Thyroid gland (tissue), 4 donors: ENCODE measurements around the gene SLC15A1. TPM values are rescaled to one million over a fixed set of nuclear protein-coding genes. Genes with fewer than 3 reads are reported as not detected.

Source experiments
- DNase-seq, 2 donors: peaks; one replicate each; pipeline ENCODE4 v3.0.0-alpha.2; 2019
- H3K27ac ChIP-seq, 3 donors: fragments of 200-600 bp; sonication (generic); 1 replicate in 2 of 3; 2 replicates in 1 of 3; pipeline ENCODE4 v1.5.1; 2016 to 2019; ENCODE audit warnings: mild to moderate bottlenecking in 1 of 3, moderate library complexity in 1 of 3
- H3K27me3 ChIP-seq: fragments of 200-600 bp; sonication (generic); one replicate; pipeline ENCODE4 v1.5.1; 2019
- H3K36me3 ChIP-seq, 2 donors: fragments of 200-600 bp; sonication (generic); one replicate each; pipeline ENCODE4 v1.5.1; 2016 to 2019
- H3K4me1 ChIP-seq, 2 donors: fragments of 200-600 bp; sonication (generic); one replicate each; pipeline ENCODE4 v1.5.1; 2017 to 2019
- H3K4me3 ChIP-seq, 3 donors: fragments of 200-600 bp; sonication (generic); replicated peaks in 1 of 3; 1 replicate in 2 of 3; 2 replicates in 1 of 3; pipeline ENCODE4 v1.5.1; 2016; ENCODE audit warnings: mild to moderate bottlenecking in 1 of 3
- H3K9me3 ChIP-seq: fragments of 200-600 bp; sonication (generic); one replicate; pipeline ENCODE4 v1.5.1; 2017
- CTCF ChIP-seq, 6 experiments: fragments of 200-600 bp in 3 of 6; fragments of 450-650 bp in 3 of 6; sonication (generic) in 3 of 6; IDR thresholded peaks; one replicate each; pipeline ENCODE4 v1.5.1; 2016 to 2019; ENCODE audit warnings: antibody characterized with exemption in 6 of 6, mild to moderate bottlenecking in 2 of 6, inconsistent platforms in 1 of 6, moderate library complexity in 1 of 6
- POLR2A ChIP-seq, 2 donors: fragments of 450-650 bp; IDR thresholded peaks; one replicate each; pipeline ENCODE4 v1.6.1; 2017; ENCODE audit warnings: antibody characterized with exemption in 2 of 2, mild to moderate bottlenecking in 2 of 2, moderate library complexity in 1 of 2
- WGBS, 2 donors: methylation state at CpG; one replicate each; pipeline ENCODE4 v1.1.5; 2017; 5-methylcytosine and 5-hydroxymethylcytosine counted together
- intact Hi-C: fragments of 100-400 bp; cut with DNase I; formaldehyde crosslinking; loops from one replicate; pipeline ENCODE4 v1.15.1; 2023
- total RNA-seq, 4 donors: library from RNA; depleted of rRNA; stranded (reverse); fragments of >200 nt; gene quantifications; one replicate each; pipeline ENCODE4 v1.2.3, GENCODE V29; 2016

SLC15A1 gene
- total RNA-seq, 4 donors from 2014 or later = 0.33 TPM; not detected in 3

GRCh38 chr13:98687319-98687718 is 65.2 kb downstream of the SLC15A1 start:
- H3K9me3 ChIP-seq = no peaks in the 10 kb centered on the region
- no peak overlapping the region for H3K27ac ChIP-seq
- no peak overlapping the region for H3K4me3 ChIP-seq
- H3K4me1 ChIP-seq = no peaks in the 10 kb centered on the region
- DNase-seq = no peak
- 86 to 90% methylated on average over 5 of the region's 5 CpGs for WGBS, 2 donors
- TF ChIP-seq POLR2A (IDR thresholded peaks at IDR 0.05) (no peak), CTCF (IDR thresholded peaks at IDR 0.05) (no peak)
- intact Hi-C loops = no loop called here
- no peaks in the 10 kb centered on the region for H3K27me3 ChIP-seq
- no peaks in the 10 kb centered on the region for H3K36me3 ChIP-seq

GRCh38 chr13:98686270-98686669 is 66.2 kb downstream of the SLC15A1 start:
- WGBS, 2 donors = 83 to 85% methylated on average over 7 to 9 of the region's 9 CpGs
- no peaks in the 10 kb centered on the region for H3K36me3 ChIP-seq
- H3K9me3 ChIP-seq = no peaks in the 10 kb centered on the region
- DNase-seq = no peak
- H3K27me3 ChIP-seq = no peaks in the 10 kb centered on the region
- H3K4me1 ChIP-seq = no peaks in the 10 kb centered on the region
- intact Hi-C loops = no loop called here
- no peak for TF ChIP-seq POLR2A (IDR thresholded peaks at IDR 0.05)
- TF ChIP-seq CTCF (IDR thresholded peaks at IDR 0.05) = no peak
- H3K27ac ChIP-seq = no peak overlapping the region
- H3K4me3 ChIP-seq = no peak overlapping the region

GRCh38 chr13:98685146-98685545 is 67.3 kb downstream of the SLC15A1 start:
- 50 to 51% methylated on average over 2 of the region's 2 CpGs for WGBS, 2 donors

GRCh38 chr13:98681049-98681448 is 71.4 kb downstream of the SLC15A1 start:
- DNase-seq = no peak
- WGBS, 2 donors = 91 to 92% methylated on average over 3 of the region's 3 CpGs
- H3K36me3 ChIP-seq = no peaks in the 10 kb centered on the region
- no peak overlapping the region for H3K27ac ChIP-seq
- TF ChIP-seq CTCF (IDR thresholded peaks at IDR 0.05) = no peak
- TF ChIP-seq POLR2A (IDR thresholded peaks at IDR 0.05) = no peak
- no peaks in the 10 kb centered on the region for H3K27me3 ChIP-seq
- H3K9me3 ChIP-seq = no peaks in the 10 kb centered on the region
- H3K4me1 ChIP-seq = no peaks in the 10 kb centered on the region
- intact Hi-C loops = no loop called here
- H3K4me3 ChIP-seq = no peak overlapping the region

More at GRCh38 chr13:98685146-98685545, 67.3 kb downstream of the SLC15A1 start:
- intact Hi-C loops = no loop called here
- Histone ChIP-seq H3K27me3 (no peaks in the 10 kb centered on the region), H3K4me3 (no peak overlapping the region), H3K36me3 (no peaks in the 10 kb centered on the region), H3K4me1 (no peaks in the 10 kb centered on the region), H3K27ac (no peak overlapping the region), H3K9me3 (no peaks in the 10 kb centered on the region)
- TF ChIP-seq CTCF (IDR thresholded peaks at IDR 0.05) (no peak), POLR2A (IDR thresholded peaks at IDR 0.05) (no peak)
- no peak for DNase-seq

- Histone ChIP-seq H3K36me3 (no peaks in the 10 kb centered on the region), H3K27me3 (no peaks in the 10 kb centered on the region), H3K9me3 (no peaks in the 10 kb centered on the region), H3K27ac (no peak overlapping the region), H3K4me1 (no peaks in the 10 kb centered on the region), H3K4me3 (no peak overlapping the region)
- TF ChIP-seq POLR2A (IDR thresholded peaks at IDR 0.05) (no peak), CTCF (IDR thresholded peaks at IDR 0.05) (no peak)
- WGBS, 2 donors = 93% methylated on average over 8 of the region's 8 CpGs
- intact Hi-C loops = loop anchor here (10.0 kb wide), 1 partner anchor 824 kb away; no protein-coding TSS in a partner anchor
- no peak for DNase-seq
Measured at GRCh38 chr13:98678741-98679140, 73.7 kb downstream of the SLC15A1 start.
